KOPT-K1 (cell line): ENCODE data around the gene DPPA5.

ENCODE experiments used
- H3K27ac ChIP-seq: fragments of 200-600 bp; sonication (generic); 2 replicates; pipeline ENCODE4 v1.5.1; 2016; ENCODE audit warnings: antibody characterized with exemption, mild to moderate bottlenecking, low read depth, low read length; ENCODE audit not compliant: poor library complexity, severe bottlenecking
- H3K36me3 ChIP-seq: fragments of 200-600 bp; sonication (generic); 2 replicates; pipeline ENCODE4 v1.5.1; 2017; ENCODE audit warnings: antibody characterized with exemption, mild to moderate bottlenecking, low read length, moderate library complexity; ENCODE audit not compliant: insufficient read depth
- H3K9me3 ChIP-seq: fragments of 200-600 bp; sonication (generic); 2 replicates; pipeline ENCODE4 v1.5.1; 2017; ENCODE audit warnings: antibody characterized with exemption, low read length, mild to moderate bottlenecking; ENCODE audit not compliant: insufficient read depth, poor library complexity, severe bottlenecking

The DPPA5 gene

DNA sequence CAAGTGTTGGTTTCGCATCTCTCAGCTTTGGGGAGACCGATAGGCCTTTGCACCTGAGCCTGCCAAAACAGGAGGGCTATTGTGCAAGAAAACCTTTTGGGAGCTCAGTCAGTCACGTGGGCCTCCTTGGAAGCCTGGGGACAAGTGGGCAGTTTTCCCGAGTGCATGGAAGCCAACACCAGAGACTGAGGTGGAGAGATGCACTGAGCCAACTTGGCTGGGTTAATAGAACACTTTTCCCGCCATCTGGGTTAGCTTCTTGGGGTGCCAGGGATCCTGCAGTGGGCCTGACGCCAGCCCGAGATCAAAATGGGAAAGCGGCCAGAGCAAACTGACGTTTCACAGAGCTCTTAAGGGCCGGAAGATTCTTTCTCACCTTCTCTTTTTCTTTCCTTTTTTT, 18.4 kb upstream of the DPPA5 start:
- Histone ChIP-seq H3K36me3 (no peaks in the 10 kb centered on the region), H3K27ac (no peak overlapping the region), H3K9me3 (peaks cover 28% of the 10 kb centered on the region)

DNA sequence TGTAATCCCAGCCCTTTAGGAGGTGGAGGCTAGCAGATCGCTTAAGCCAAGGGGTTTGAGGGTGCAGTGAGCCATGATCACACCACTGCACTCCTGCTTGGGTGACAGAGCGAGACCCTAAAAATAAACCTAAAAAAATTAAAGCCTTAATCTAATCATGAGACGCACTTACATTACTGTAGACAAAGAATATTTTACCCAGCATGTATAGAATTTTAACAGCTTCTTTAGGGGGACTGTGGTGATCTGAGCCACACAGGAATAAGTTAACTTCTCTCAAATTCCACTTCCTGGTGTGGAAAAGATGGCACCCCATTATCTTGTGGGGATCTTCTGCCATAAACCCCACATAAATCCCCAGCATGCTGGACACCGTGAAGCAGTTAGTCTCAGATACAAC, 17.9 kb upstream of the DPPA5 start:
- Histone ChIP-seq H3K27ac (no peak overlapping the region), H3K9me3 (peaks cover 28% of the 10 kb centered on the region), H3K36me3 (no peaks in the 10 kb centered on the region)

DNA sequence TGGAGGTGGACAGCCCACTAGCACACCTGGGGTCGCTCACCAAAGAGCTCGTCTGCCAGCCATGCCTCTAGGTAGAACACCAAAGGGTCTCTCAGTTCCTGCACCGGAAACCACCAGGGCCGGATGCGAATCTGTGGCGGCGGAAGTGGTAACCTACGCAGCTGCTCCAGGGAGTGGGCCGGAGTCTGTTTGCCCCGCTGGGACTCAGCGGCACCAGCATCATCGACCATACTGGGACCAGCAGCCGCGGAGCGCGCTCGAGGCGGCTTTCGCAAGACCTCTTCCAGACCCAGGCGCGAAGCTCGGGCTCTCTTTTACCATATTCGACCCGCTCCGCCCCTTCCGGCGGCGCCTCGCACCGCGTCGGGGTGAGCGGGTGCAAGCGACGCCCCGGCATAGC, 15.5 kb upstream of the DPPA5 start, which contains the start of gene OOEP:
Gene OOEP (minus strand): TSS at position 335 of the 400 bp plus-strand sequence. CDS start 105 bp downstream, at position 230.
- Histone ChIP-seq H3K9me3 (peaks cover 28% of the 10 kb centered on the region), H3K27ac (peak within 1 kb of the TSS; percentile 33), H3K36me3 (no peaks in the 10 kb centered on the region)

- Histone ChIP-seq H3K27ac (peak overlapping the region; percentile 33), H3K9me3 (peaks cover 28% of the 10 kb centered on the region), H3K36me3 (no peaks in the 10 kb centered on the region)
Observed at GRCh38 chr6:73369157-73369556, 15.1 kb upstream of the DPPA5 start.

DNA sequence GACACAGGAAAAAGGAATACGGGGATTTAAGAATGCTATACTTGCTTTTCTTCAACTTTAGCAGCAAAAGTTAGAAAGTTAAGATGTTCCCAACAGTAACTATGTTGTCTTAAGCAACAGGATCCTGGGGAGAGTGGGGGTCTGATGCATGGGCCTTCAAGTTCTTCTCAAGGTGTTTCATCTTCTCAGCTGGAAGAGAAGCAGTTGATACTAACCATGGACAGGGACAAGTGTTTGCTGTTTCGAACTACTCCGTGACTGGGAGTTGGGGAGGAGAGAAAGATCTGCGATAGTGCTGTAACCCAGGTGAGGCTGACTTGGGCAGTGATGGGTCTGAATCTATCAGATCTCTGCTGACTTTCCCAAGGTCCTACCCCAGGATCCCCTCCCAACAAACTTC, 14.6 kb upstream of the DPPA5 start:
- Histone ChIP-seq H3K9me3 (peaks cover 28% of the 10 kb centered on the region), H3K27ac (peak overlapping the region; percentile 33), H3K36me3 (no peaks in the 10 kb centered on the region)

DNA sequence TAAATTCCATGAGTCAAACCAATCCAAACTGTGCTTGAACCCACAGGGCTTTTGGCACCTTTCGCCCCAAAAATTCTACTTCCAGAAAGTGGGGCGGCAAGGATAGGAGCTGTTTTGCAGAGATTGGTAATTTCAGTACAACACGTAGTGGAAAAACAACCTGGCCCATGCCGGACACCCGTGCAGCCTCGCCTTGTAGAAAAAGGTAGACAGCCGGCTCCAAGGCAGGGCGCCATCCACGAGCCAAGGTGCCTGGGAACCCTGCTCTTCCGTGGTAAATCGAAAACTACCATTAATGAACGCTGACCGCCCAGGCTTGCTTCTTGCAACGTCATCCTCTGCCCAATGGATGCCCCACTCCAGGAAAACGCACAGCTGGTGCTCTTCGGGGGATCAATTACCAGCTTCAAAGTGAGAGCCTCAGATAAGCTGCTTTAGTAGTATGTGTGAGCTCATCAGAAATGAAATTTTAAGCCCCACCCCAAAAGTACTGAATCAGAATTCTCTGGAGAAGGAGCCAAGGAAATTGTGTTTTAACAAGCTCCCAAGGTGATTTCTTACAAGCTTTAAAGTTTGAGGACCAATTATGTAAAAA, 13.8 kb upstream of the DPPA5 start:
- Histone ChIP-seq H3K9me3 (peaks cover 28% of the 10 kb centered on the region), H3K27ac (no peak overlapping the region), H3K36me3 (no peaks in the 10 kb centered on the region)

GRCh38 chr6:73364549-73364948, 10.5 kb upstream of the DPPA5 start:
- H3K36me3 ChIP-seq = no peaks in the 10 kb centered on the region
- H3K27ac ChIP-seq = no peak overlapping the region
- H3K9me3 ChIP-seq = no peaks in the 10 kb centered on the region

- Histone ChIP-seq H3K9me3 (no peaks in the 10 kb centered on the region), H3K36me3 (no peaks in the 10 kb centered on the region), H3K27ac (no peak overlapping the region)
Observed at GRCh38 chr6:73364121-73364520, 10.0 kb upstream of the DPPA5 start.

DNA sequence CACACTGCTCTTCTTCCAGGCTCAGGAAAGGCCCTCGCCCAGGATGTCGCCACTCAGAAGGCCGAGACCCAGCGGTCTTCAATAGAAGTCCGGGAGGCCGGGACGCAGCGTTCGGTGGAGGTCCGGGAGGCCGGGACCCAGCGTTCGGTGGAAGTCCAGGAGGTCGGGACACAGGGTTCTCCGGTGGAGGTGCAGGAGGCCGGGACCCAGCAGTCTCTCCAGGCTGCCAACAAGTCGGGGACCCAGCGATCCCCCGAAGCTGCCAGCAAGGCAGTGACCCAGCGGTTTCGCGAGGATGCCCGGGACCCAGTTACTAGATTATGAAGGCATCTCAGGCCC, 9.4 kb upstream of the DPPA5 start:
- no peaks in the 10 kb centered on the region for H3K36me3 ChIP-seq

GRCh38 chr6:73362869-73363536, 8.9 kb upstream of the DPPA5 start:
- H3K36me3 ChIP-seq = no peaks in the 10 kb centered on the region
- no peaks in the 10 kb centered on the region for H3K9me3 ChIP-seq
- no peak overlapping the region for H3K27ac ChIP-seq

More for the DNA sequence above, 9.4 kb upstream of the DPPA5 start:
- Histone ChIP-seq H3K9me3 (no peaks in the 10 kb centered on the region), H3K27ac (no peak overlapping the region)

GRCh38 chr6:73362358-73362757, 8.3 kb upstream of the DPPA5 start, which contains the start of gene KHDC3L:
Gene KHDC3L (plus strand): TSS chr6:73362658. CDS start chr6:73362730, 72 bp downstream.
- Histone ChIP-seq H3K36me3 (no peaks in the 10 kb centered on the region), H3K9me3 (no peaks in the 10 kb centered on the region), H3K27ac (no peak within 1 kb of the TSS)

- Histone ChIP-seq H3K27ac (no peak overlapping the region), H3K36me3 (no peaks in the 10 kb centered on the region), H3K9me3 (no peaks in the 10 kb centered on the region)
Observed at GRCh38 chr6:73349311-73349710, 4.8 kb downstream of the DPPA5 start.

DNA sequence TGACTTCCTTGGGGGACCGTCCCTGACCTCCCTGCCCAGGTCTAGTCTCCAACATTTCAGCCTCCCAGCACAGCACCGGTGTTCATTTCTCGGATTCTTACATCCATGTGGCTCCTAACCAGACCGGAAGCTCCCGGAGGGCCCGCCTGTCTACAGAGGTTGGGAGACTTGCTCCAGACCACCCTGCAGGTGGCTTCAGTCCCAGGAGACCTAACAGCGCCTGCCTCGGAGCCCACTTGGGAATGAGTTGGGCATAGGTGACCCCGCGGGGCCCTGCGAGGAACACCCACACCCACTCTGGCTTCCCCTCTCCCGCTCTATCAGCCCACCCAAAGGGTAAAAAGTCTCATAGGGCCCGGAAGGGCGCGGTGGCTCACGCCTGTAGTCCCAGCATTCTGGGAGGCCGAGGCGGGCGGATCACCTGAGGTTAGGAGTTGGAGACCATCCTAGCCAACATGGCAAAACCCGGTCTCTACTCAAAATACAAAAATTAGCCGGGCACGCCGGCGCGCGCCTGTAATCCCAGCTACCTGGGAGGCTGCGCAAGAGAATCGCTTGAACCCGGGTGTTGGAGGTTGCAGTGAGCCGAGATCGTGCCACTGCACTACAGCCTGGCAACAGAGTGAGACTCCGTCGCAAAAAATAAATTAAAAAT, 5.4 kb downstream of the DPPA5 start:
- Histone ChIP-seq H3K36me3 (no peaks in the 10 kb centered on the region), H3K9me3 (no peaks in the 10 kb centered on the region), H3K27ac (no peak overlapping the region)

DNA sequence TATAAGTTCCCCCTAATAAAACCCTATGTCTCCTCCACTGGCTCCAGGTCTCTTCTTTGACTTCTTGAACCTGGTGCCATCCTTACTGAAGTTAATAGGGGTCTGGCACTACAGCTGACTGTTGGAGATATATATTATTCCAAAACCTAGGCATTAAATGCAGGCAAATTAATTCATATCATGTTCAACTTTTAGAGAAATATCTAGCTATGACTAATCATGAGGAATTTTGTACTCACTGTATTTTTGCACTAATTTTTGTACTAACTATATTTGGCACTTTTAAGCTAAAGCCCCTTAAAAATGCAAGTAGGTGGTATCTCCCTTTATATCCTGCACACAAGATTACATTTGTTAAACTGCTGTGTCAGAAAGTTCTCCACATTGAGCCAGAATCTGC, 10.9 kb downstream of the DPPA5 start:
- H3K36me3 ChIP-seq = no peaks in the 10 kb centered on the region
- no peak overlapping the region for H3K27ac ChIP-seq
- no peaks in the 10 kb centered on the region for H3K9me3 ChIP-seq

- Histone ChIP-seq H3K36me3 (no peaks in the 10 kb centered on the region), H3K9me3 (no peaks in the 10 kb centered on the region), H3K27ac (no peak overlapping the region)
Observed at GRCh38 chr6:73342174-73342573, 11.9 kb downstream of the DPPA5 start.

- Histone ChIP-seq H3K36me3 (no peaks in the 10 kb centered on the region), H3K27ac (no peak overlapping the region), H3K9me3 (no peaks in the 10 kb centered on the region)
Observed at GRCh38 chr6:73341335-73341734, 12.7 kb downstream of the DPPA5 start.
